NCI-H2196 (cell line): ENCODE results near the gene AQP12B.

Experiments
- DNase-seq: peaks from one replicate; lab custom pipeline; 2025; ENCODE audit not compliant: unreplicated experiment; lab: John Stamatoyannopoulos, UW

AQP12B gene

GRCh38 chr2:240637116-240637900 is 45.4 kb downstream of the AQP12B start:
- DNase-seq = no peak

GRCh38 chr2:240636563-240637115 is 46.0 kb downstream of the AQP12B start:
- DNase-seq = no peak

GRCh38 chr2:240635998-240636547 is 46.6 kb downstream of the AQP12B start:
- no peak for DNase-seq

- DNase-seq = no peak
Measured at GRCh38 chr2:240635121-240635997, 47.3 kb downstream of the AQP12B start.

- DNase-seq = no peak
Measured at GRCh38 chr2:240632306-240632721, 50.4 kb downstream of the AQP12B start.

GRCh38 chr2:240631548-240632305 is 51.0 kb downstream of the AQP12B start:
- no peak for DNase-seq

- DNase-seq = no peak
Measured at GRCh38 chr2:240630771-240631547, 51.7 kb downstream of the AQP12B start.

- DNase-seq = no peak
Measured at GRCh38 chr2:240629968-240630770, 52.5 kb downstream of the AQP12B start.

GRCh38 chr2:240629619-240629967 is 53.1 kb downstream of the AQP12B start:
- no peak for DNase-seq

- DNase-seq = no peak
Measured at GRCh38 chr2:240628808-240629618, 53.7 kb downstream of the AQP12B start.

- no peak for DNase-seq
Measured at GRCh38 chr2:240628507-240628807, 54.2 kb downstream of the AQP12B start.

GRCh38 chr2:240627736-240628506 is 54.8 kb downstream of the AQP12B start:
- DNase-seq = no peak

- no peak for DNase-seq
Measured at GRCh38 chr2:240626531-240627300, 56.0 kb downstream of the AQP12B start.
